ENCODE measurements around the gene CHCHD6.

CHCHD6 gene

DNA sequence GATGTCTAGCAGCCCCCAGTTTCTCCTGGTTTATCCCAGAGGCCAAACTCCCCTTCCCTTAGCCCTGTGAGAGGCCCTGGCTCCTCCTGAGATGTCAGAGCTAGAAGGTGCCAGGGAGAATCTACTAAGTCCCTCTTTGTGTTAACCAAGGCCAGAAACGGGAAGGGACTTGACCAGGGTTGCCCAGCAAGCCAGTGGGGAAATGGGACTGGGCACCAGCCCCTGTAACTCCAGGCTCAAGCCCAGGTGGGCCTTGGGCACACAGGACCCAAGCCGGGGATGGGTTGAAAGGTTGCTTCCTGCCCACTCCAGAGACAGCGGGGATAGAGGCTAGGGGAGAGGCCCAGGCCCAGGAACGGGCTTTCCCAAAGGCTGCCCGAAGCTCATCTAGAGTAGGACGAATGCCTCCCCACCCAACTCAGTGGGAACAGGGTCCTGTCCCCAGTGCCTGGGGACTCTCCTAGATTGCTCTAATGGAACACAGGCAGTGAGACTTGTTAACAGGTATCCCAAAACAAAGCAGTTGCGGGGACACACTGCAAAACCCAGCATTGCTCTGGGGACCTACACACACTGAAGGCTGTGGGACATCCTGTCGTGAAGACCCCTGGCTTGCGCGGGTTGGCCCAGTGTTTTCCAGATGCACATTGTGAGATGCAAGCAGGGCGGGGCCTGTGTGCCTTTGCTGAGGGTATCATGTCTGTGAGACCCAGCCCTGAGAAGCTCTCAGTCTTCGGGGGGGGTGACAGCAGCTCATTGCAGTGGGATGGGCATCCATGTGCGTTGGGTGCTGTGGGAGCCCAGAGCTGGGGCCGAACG, 36.2 kb upstream of the CHCHD6 start:
- Histone ChIP-seq H3K4me2 (ENCODE audit: insufficient read depth, low read length, poor library complexity, severe bottlenecking) (no peak overlapping the region), H3K14ac (ENCODE audit: low read length) (no peak overlapping the region), H3K79me1 (ENCODE audit: low read depth, low read length) (no peaks in the 10 kb centered on the region), H2AFZ (ENCODE audit: low read length) (no peak overlapping the region), H3K36me3 (replicated peaks in 1 of 2; ENCODE audit: control insufficient read depth in 2 of 2, insufficient read depth in 2 of 2, low read length in 2 of 2) (no peaks in the 10 kb centered on the region), H2AK5ac (ENCODE audit: low read depth, low read length) (peak overlapping the region; percentile 85), H2BK120ac (ENCODE audit: low read depth, low read length) (no peak overlapping the region), H2BK5ac (ENCODE audit: low read length) (no peak overlapping the region), H2BK12ac (ENCODE audit: low read length) (no peak overlapping the region), H3K27ac (replicated peaks; ENCODE audit: low read length) (no peak overlapping the region), H3K9ac (ENCODE audit: low read depth, low read length, poor library complexity) (no peak overlapping the region), H3K4ac (ENCODE audit: low read length) (no peak overlapping the region), H3K18ac (ENCODE audit: low read length) (peak overlapping the region; percentile 16), H3K23ac (ENCODE audit: low read depth, low read length, poor library complexity) (no peak overlapping the region), H3K4me3 (ENCODE audit: low read length in 2 of 2) (no peak overlapping the region), H3K4me1 (ENCODE audit: control insufficient read depth in 2 of 2, insufficient read depth in 1 of 2, low read depth in 1 of 2, low read length in 2 of 2) (peaks cover 0 to 7% of the 10 kb centered on the region in 2 donors), H3K27me3 (ENCODE audit: control insufficient read depth in 3 of 3, insufficient read depth in 3 of 3, low read depth in 1 of 3, low read length in 3 of 3) (peaks cover 0 to 37% (median 0%) of the 10 kb centered on the region in 3 experiments), H2BK15ac (ENCODE audit: low read length) (no peak overlapping the region), H4K8ac (ENCODE audit: low read depth, low read length) (no peak overlapping the region), H4K91ac (ENCODE audit: low read depth, low read length, poor library complexity) (no peak overlapping the region), H3K9me3 (replicated peaks in 1 of 2; ENCODE audit: control insufficient read depth in 2 of 2, insufficient read depth in 1 of 2, low read depth in 1 of 2, low read length in 2 of 2) (no peaks in the 10 kb centered on the region)
- no peak for DNase-seq (ENCODE audit: low spot score)
- WGBS, 2 donors (ENCODE audit: extremely low coverage in 2 of 2, insufficient read length in 2 of 2, insufficient replicate concordance in 1 of 2), result no CpG with 5 or more reads among the region's 15 CpGs

DNA sequence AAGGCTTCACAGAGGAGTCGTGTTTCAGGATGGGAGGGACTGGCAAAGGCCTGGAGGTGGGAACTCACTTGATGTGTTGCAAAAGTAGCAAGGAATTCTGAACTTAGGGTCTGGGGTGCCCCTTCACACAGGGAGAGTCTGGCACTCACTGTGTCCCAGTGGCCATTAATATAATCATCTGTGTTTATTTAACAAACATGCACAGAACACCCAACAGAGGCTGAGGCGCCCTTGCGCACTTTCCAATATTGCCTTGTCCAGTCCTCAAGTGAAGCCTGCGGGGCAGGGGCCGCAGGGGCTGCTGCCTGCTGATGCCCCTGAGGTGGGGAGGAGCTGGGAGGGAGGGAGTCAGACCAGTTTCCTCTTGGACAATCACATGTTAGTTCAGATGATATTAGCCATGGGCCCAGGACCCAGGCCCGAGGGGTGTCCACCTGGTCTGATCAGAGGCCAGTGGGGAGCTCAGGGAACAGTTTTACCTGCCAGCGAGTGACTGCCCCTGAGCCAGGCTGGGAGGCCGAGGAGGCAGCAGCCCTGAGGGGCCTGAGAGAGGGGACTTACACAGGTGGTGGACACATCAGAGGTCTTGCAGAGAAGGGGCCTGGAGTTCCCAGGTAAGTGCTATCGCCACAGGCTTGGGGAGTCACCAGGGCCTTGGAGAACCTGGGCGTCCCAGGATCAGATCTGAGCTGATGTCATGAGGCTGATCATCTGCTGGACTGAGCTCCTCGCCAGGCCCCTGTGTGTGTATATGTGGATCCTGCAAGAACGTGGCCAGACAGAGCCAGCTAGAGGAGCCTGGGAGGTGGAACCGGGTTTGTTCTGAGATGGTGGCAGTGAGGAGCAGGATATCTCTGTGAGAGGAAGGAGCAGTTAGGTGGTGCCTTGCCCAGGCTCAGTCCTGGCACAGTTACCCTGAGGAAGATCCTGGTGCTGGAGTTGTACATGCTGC, 35.3 kb upstream of the CHCHD6 start:
- peaks cover 0 to 30% (median 0%) of the 10 kb centered on the region in 3 experiments for H3K27me3 ChIP-seq (ENCODE audit: control insufficient read depth in 3 of 3, insufficient read depth in 3 of 3, low read depth in 1 of 3, low read length in 3 of 3)
- no peak overlapping the region for H4K8ac ChIP-seq (ENCODE audit: low read depth, low read length)
- no peak overlapping the region for H4K91ac ChIP-seq (ENCODE audit: low read depth, low read length, poor library complexity)
- peak overlapping the region; percentile 85 for H2AK5ac ChIP-seq (ENCODE audit: low read depth, low read length)
- no peak overlapping the region for H2BK5ac ChIP-seq (ENCODE audit: low read length)
- H3K4me3 ChIP-seq (ENCODE audit: low read length in 2 of 2), result no peak overlapping the region
- no peak overlapping the region for H3K27ac ChIP-seq (replicated peaks; ENCODE audit: low read length)
- no peaks in the 10 kb centered on the region for H3K36me3 ChIP-seq (replicated peaks in 1 of 2; ENCODE audit: control insufficient read depth in 2 of 2, insufficient read depth in 2 of 2, low read length in 2 of 2)
- peak overlapping the region; percentile 27 for H3K18ac ChIP-seq (ENCODE audit: low read length)
- no peaks in the 10 kb centered on the region for H3K9me3 ChIP-seq (replicated peaks in 1 of 2; ENCODE audit: control insufficient read depth in 2 of 2, insufficient read depth in 1 of 2, low read depth in 1 of 2, low read length in 2 of 2)
- no peak overlapping the region for H3K4me2 ChIP-seq (ENCODE audit: insufficient read depth, low read length, poor library complexity, severe bottlenecking)
- DNase-seq (ENCODE audit: low spot score), result no peak
- no peak overlapping the region for H3K14ac ChIP-seq (ENCODE audit: low read length)
- H2BK12ac ChIP-seq (ENCODE audit: low read length), result no peak overlapping the region
- H3K79me1 ChIP-seq (ENCODE audit: low read depth, low read length), result no peaks in the 10 kb centered on the region
- no peak overlapping the region for H2AFZ ChIP-seq (ENCODE audit: low read length)
- no peak overlapping the region for H3K23ac ChIP-seq (ENCODE audit: low read depth, low read length, poor library complexity)
- H3K4me1 ChIP-seq (ENCODE audit: control insufficient read depth in 2 of 2, insufficient read depth in 1 of 2, low read depth in 1 of 2, low read length in 2 of 2), result peaks cover 0 to 7% of the 10 kb centered on the region in 2 donors
- no peak overlapping the region for H3K9ac ChIP-seq (ENCODE audit: low read depth, low read length, poor library complexity)
- no CpG with 5 or more reads among the region's 13 CpGs for WGBS, 2 donors (ENCODE audit: extremely low coverage in 2 of 2, insufficient read length in 2 of 2, insufficient replicate concordance in 1 of 2)
- H2BK15ac ChIP-seq (ENCODE audit: low read length), result peak overlapping the region; percentile 38
- no peak overlapping the region for H2BK120ac ChIP-seq (ENCODE audit: low read depth, low read length)
- H3K4ac ChIP-seq (ENCODE audit: low read length), result no peak overlapping the region

DNA sequence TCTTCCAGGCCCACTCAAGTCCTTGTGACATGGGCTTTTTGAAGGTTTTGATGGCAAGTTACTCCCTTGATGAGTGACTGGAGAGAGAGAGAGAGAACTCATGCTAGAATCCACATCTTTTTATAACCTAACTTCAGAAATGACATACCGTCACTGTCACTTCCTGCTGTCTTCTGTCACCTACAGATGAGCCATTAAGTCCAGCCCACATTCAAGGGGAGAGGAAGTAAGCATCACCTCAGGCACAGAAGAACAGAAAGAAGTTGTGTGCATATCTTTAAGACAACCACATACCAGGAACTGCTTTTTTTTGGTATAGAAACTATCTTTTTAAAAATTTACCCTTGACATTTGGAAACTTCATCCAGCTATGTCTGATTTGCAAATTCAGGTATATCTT, 32.5 kb upstream of the CHCHD6 start:
- H4K8ac ChIP-seq (ENCODE audit: low read depth, low read length), result no peak overlapping the region
- no peaks in the 10 kb centered on the region for H3K9me3 ChIP-seq (replicated peaks in 1 of 2; ENCODE audit: control insufficient read depth in 2 of 2, insufficient read depth in 1 of 2, low read depth in 1 of 2, low read length in 2 of 2)
- WGBS, 2 donors (ENCODE audit: extremely low coverage in 2 of 2, insufficient read length in 2 of 2, insufficient replicate concordance in 1 of 2), result no CpG with 5 or more reads among the region's 1 CpG
- no peak for DNase-seq (ENCODE audit: low spot score)
- H3K27me3 ChIP-seq (ENCODE audit: control insufficient read depth in 3 of 3, insufficient read depth in 3 of 3, low read depth in 1 of 3, low read length in 3 of 3), result peaks cover 0 to 12% (median 0%) of the 10 kb centered on the region in 3 experiments
- H3K4me3 ChIP-seq (ENCODE audit: low read length in 2 of 2), result no peak overlapping the region
- no peak overlapping the region for H2BK12ac ChIP-seq (ENCODE audit: low read length)
- no peak overlapping the region for H2BK5ac ChIP-seq (ENCODE audit: low read length)
- H2BK120ac ChIP-seq (ENCODE audit: low read depth, low read length), result no peak overlapping the region
- no peak overlapping the region for H2BK15ac ChIP-seq (ENCODE audit: low read length)
- H3K9ac ChIP-seq (ENCODE audit: low read depth, low read length, poor library complexity), result no peak overlapping the region
- H3K4ac ChIP-seq (ENCODE audit: low read length), result no peak overlapping the region
- no peak overlapping the region for H3K23ac ChIP-seq (ENCODE audit: low read depth, low read length, poor library complexity)
- H2AK5ac ChIP-seq (ENCODE audit: low read depth, low read length), result no peak overlapping the region
- H3K36me3 ChIP-seq (replicated peaks in 1 of 2; ENCODE audit: control insufficient read depth in 2 of 2, insufficient read depth in 2 of 2, low read length in 2 of 2), result no peaks in the 10 kb centered on the region
- H2AFZ ChIP-seq (ENCODE audit: low read length), result no peak overlapping the region
- no peak overlapping the region for H3K27ac ChIP-seq (replicated peaks; ENCODE audit: low read length)
- H3K79me1 ChIP-seq (ENCODE audit: low read depth, low read length), result no peaks in the 10 kb centered on the region
- H3K18ac ChIP-seq (ENCODE audit: low read length), result no peak overlapping the region
- peaks cover 0 to 4% of the 10 kb centered on the region in 2 donors for H3K4me1 ChIP-seq (ENCODE audit: control insufficient read depth in 2 of 2, insufficient read depth in 1 of 2, low read depth in 1 of 2, low read length in 2 of 2)
- H4K91ac ChIP-seq (ENCODE audit: low read depth, low read length, poor library complexity), result no peak overlapping the region
- no peak overlapping the region for H3K14ac ChIP-seq (ENCODE audit: low read length)
- no peak overlapping the region for H3K4me2 ChIP-seq (ENCODE audit: insufficient read depth, low read length, poor library complexity, severe bottlenecking)

DNA sequence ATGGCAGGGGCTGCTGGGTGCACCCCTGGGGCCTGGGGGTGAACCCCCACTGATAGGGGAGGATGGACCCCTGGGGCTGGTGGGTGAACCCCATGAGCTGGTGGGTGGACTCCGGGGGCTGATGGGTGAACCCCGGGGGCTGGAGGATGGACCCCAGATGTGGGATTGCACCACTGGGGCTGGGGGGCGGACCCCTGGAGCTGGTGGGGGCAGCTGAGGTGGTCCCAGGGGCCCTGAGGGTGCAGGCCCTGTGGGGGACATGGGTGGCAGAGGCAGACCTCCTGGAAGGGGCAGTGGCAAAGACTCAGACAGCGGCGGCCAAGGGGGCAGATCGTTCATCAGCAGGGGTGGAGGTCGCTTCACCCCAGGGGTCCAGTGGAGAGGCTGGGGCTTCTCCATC, 31.7 kb upstream of the CHCHD6 start:
- no peak overlapping the region for H3K14ac ChIP-seq (ENCODE audit: low read length)
- no peak for DNase-seq (ENCODE audit: low spot score)
- H3K4me3 ChIP-seq (ENCODE audit: low read length in 2 of 2), result no peak overlapping the region
- H3K79me1 ChIP-seq (ENCODE audit: low read depth, low read length), result no peaks in the 10 kb centered on the region
- H3K23ac ChIP-seq (ENCODE audit: low read depth, low read length, poor library complexity), result no peak overlapping the region
- H3K4me1 ChIP-seq (ENCODE audit: control insufficient read depth in 2 of 2, insufficient read depth in 1 of 2, low read depth in 1 of 2, low read length in 2 of 2), result peaks cover 0 to 4% of the 10 kb centered on the region in 2 donors
- no peak overlapping the region for H3K9ac ChIP-seq (ENCODE audit: low read depth, low read length, poor library complexity)
- no CpG with 5 or more reads among the region's 7 CpGs for WGBS, 2 donors (ENCODE audit: extremely low coverage in 2 of 2, insufficient read length in 2 of 2, insufficient replicate concordance in 1 of 2)
- H4K8ac ChIP-seq (ENCODE audit: low read depth, low read length), result no peak overlapping the region
- H2BK5ac ChIP-seq (ENCODE audit: low read length), result no peak overlapping the region
- H2AK5ac ChIP-seq (ENCODE audit: low read depth, low read length), result peak overlapping the region; percentile 43
- peaks cover 0 to 20% (median under 1%) of the 10 kb centered on the region in 3 experiments for H3K27me3 ChIP-seq (ENCODE audit: control insufficient read depth in 3 of 3, insufficient read depth in 3 of 3, low read depth in 1 of 3, low read length in 3 of 3)
- H3K36me3 ChIP-seq (replicated peaks in 1 of 2; ENCODE audit: control insufficient read depth in 2 of 2, insufficient read depth in 2 of 2, low read length in 2 of 2), result no peaks in the 10 kb centered on the region
- H3K27ac ChIP-seq (replicated peaks; ENCODE audit: low read length), result no peak overlapping the region
- H3K4ac ChIP-seq (ENCODE audit: low read length), result no peak overlapping the region
- no peak overlapping the region for H3K18ac ChIP-seq (ENCODE audit: low read length)
- H3K9me3 ChIP-seq (replicated peaks in 1 of 2; ENCODE audit: control insufficient read depth in 2 of 2, insufficient read depth in 1 of 2, low read depth in 1 of 2, low read length in 2 of 2), result no peaks in the 10 kb centered on the region
- H4K91ac ChIP-seq (ENCODE audit: low read depth, low read length, poor library complexity), result no peak overlapping the region
- no peak overlapping the region for H2BK120ac ChIP-seq (ENCODE audit: low read depth, low read length)
- no peak overlapping the region for H3K4me2 ChIP-seq (ENCODE audit: insufficient read depth, low read length, poor library complexity, severe bottlenecking)
- no peak overlapping the region for H2AFZ ChIP-seq (ENCODE audit: low read length)
- no peak overlapping the region for H2BK12ac ChIP-seq (ENCODE audit: low read length)
- H2BK15ac ChIP-seq (ENCODE audit: low read length), result no peak overlapping the region
